GM12873 (cell line): ENCODE results near the gene ZFAND2A.

Source experiments
- CTCF ChIP-seq: IDR thresholded peaks from 2 replicates; pipeline ENCODE4 v1.5.1; 2012; ENCODE audit warnings: low read depth, mild to moderate bottlenecking, moderate library complexity, low read length, control low read depth; ENCODE audit not compliant: insufficient read depth; ENCODE audit errors: missing control alignments

ZFAND2A gene

GRCh38 chr7:1131471-1132265, 28.3 kb downstream of the ZFAND2A start:
- TF ChIP-seq CTCF, result no peak

- TF ChIP-seq CTCF, result no peak
Measured at GRCh38 chr7:1130021-1130990, 29.7 kb downstream of the ZFAND2A start.

- TF ChIP-seq CTCF, result no peak
Measured at GRCh38 chr7:1129431-1129830, 30.6 kb downstream of the ZFAND2A start.

- TF ChIP-seq CTCF, result no peak
Measured at GRCh38 chr7:1127001-1127400, 33.0 kb downstream of the ZFAND2A start.

- no peak for TF ChIP-seq CTCF
Measured at GRCh38 chr7:1125603-1125969, 34.4 kb downstream of the ZFAND2A start.

GRCh38 chr7:1124816-1125602, 35.0 kb downstream of the ZFAND2A start:
- no peak for TF ChIP-seq CTCF
